ENCODE data around the gene NUCKS1.
A peak's percentile ranks its signal among the peaks of the same experiment; 100 is the strongest.

The NUCKS1 gene, protein sequence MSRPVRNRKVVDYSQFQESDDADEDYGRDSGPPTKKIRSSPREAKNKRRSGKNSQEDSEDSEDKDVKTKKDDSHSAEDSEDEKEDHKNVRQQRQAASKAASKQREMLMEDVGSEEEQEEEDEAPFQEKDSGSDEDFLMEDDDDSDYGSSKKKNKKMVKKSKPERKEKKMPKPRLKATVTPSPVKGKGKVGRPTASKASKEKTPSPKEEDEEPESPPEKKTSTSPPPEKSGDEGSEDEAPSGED

DNA sequence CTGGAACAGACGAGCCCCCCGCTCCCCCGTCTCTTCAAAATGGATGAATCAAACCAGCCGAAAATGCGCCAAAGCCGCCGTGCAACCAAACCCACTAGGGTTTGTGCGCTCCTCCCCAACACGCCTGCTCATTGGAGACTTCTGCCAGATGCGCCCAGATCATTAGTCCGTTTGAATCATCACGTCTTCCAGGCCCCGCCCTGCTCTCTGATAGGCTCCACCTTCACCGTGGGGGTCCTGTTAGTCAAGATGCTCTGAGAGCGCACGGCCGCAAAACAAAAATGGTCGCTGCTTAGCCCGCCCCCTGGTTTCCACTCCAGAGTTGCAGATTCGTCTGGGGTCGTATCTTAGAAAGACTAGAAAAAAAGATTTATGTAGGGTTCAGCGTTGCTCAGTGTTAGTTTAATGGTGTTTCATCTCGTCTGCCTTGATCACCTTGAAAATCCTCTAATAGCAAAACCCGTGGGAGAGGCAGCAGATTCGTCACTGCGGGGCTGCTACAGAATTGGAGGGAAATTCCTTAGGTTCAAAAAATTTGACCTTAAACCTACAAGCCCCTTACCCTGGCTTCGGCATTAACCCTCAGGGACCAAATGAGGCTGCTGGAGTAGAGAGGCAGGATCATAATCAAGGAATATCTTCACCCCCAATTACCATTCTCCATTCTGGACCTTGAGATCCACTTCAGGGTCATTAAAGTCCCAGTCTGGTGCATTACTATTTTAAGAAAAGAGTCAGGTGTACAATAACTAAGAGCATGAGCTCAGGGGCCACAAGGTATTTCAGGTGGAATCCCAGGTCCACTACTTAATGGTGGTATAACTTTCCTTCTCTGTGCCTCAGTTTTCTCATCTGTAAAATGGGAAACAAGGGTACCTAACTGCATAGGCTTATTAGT is at the start of gene NUCKS1:
Gene NUCKS1, minus strand, starts transcription at position 45 of the 898 bp plus-strand sequence. CDS start 209 bp downstream, outside the sequence.
- DNase-seq = peak; percentile 94

DNA sequence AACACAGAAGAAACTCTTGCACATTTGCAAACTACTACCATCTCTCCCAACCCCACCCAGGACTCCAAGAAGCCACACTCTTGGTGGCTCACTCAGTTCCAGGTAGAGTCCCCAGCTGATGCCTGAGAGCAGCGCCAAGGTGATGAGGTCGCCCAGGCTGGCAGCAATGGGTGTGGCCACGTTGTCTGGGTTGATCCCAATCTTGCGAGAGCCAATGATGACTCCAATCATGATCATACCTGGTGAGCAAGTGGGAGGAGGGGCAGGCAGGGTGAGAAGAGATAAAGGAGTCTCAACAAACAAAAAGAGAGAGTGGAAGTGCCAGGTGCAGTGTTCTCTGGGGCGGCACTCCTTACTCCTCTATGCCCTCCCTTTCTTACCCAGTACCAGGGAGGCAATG is 48.6 kb upstream of the NUCKS1 start:
- no peak for DNase-seq

DNA sequence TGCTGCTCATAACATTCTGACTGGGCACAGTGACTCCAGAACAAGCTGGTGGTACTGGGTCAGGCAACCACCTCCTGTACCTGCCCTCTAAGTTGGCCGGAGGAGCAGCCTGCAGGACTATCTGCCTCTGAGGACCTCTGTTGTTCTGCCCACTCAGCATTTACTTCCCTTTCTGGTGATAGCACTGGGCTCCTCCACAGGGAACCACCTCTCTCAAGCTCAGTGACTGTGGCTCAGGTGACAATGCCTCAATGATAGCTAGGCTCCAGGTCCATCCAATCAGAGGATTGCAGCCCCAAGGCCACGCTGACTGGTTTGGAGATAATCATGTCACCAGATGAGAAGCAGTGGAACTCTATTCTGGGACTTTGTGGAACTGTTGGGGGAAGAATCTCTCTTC is 47.2 kb upstream of the NUCKS1 start:
- DNase-seq = no peak

DNA sequence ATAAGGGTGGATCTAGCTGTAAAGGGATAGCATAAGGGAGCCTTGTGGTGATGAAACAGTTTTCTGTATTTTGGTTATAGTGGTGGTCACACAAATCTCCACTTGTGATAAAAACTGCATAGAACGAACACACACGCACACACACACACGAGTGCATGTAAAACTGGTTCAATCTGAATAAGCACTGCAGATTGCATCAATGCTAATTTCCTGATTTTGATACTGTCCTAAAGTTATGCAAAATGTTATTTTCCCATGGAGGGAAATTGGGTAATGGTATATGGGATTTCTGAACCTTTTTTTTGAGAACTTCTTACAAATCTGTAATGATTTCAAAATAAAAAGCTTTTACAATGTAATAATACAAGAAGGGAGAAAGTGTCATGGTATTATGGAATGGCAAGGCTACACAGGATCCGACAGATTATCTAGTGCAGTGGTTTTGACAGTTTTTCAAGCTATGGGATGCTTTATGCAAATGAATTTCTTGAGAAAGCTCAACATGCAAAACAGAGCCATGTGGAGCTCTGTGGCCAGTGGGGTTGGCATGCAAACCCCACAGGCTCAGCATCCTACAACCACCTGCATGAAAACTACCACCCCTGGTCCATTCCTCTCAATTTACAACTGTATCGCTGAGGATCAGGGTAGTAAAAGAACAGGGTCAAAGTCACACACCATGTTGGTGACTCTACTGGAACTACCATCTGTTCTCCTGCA is 44.2 kb upstream of the NUCKS1 start:
- DNase-seq = peak; percentile 86

DNA sequence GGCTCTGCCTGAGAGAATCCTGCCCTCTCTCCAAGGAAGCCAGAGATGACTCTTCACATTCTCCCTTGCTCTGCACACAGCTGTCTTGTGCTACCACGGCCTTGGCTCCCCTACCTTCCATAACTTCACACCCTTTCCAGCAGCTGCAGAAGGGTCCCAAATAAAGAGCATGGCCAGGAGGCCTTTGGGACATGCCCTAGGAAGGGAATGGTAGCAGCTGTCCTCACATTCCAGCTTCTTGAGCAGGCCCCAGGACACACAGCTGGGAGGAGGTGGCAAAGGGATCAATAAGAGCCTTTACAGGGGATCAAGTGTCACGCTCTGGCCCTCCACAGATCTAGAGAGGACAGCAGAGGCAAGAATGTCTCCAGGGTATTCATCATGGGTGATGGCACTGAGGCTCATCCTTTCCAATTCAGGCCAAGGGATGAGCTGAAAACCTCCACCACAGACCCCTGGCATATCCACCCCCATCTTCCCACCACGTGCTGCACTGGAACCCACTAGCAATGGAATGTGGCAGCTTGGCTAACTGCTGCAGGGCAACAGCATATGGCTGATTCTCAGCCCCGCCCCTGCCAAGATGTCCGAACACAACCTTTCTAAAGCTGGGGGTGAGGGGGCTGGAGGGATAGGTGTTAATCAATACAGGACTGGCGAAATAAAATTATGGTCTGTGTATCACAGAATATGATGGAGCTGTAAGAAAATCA is 43.1 kb upstream of the NUCKS1 start:
- DNase-seq = no peak

DNA sequence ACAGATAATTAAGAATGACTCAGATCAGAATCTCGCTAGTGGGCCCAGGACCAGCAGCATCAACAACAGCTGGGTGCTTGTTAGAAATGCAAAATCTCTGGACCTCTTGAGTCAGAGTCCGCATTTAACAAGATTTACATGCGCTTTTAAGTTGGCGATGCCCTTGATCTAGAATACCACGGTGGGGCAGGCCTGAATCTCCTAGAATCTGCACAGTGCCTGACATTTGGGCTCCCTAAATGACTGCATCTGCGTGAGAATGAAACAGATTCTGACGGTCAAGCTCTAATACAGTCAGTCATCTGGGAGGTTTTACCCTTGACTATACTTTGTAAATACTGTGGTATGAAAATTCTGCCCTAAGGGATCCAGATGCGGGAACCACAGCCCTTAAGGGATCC is 42.5 kb upstream of the NUCKS1 start:
- DNase-seq = no peak

DNA sequence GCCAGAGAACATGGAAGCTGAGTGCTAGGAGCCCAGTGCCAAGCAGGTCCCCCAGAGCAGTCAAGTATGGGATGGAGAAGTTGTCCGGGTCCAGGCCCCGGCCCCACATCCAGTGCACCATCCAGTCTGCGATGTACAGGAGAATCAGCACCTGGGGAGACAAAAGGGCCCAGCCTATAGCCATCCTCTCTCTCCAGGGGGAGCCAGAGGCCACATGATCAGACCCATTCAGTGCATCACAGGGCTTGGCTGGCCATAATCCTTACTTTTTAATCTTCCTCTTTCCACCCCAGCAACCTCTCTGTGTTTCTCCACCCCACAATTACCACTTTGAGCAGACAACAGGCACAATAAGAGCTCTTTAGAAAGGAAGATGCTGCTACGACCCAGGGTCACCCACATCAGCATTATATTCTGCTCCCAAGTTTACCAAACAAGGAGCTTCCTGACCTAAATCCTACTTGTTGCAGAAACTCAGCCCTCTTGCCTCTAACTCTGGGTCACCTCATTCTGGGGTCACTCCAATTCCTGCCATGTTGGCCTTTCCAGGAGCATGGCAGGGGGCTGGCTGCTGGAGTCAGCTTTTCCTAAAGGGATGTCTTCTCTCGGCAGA is 41.7 kb upstream of the NUCKS1 start:
- peak; percentile 34 for DNase-seq

DNA sequence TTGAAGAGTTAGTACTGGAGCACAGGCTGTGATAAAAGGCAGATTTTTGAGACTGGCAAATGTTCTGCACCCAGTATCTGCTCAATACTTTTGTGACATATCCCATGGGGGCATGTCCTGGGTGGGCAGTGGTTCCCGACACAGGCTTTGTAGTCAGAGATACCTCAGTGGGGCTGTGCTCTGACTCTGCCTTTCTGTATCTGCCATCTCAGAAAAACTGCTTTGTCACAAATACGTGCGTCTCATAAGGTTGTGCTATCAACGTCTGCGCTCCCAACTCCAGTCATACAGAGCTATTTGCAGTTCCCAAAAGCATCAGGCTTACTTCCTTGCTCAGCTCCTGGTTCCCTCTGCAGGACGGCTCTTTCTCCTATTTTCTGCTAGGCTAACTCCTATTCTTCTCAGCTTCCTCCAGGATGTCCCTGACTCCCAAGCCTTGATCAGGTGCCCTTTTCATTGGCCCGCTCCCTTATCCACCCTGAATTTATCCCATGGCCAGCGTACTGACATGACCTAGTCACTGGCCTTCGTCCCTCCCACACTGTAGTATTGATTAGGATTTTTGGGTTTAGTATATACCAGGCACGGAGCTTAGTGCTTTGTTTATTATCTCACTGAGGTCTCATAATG is 37.4 kb upstream of the NUCKS1 start:
- DNase-seq = no peak

DNA sequence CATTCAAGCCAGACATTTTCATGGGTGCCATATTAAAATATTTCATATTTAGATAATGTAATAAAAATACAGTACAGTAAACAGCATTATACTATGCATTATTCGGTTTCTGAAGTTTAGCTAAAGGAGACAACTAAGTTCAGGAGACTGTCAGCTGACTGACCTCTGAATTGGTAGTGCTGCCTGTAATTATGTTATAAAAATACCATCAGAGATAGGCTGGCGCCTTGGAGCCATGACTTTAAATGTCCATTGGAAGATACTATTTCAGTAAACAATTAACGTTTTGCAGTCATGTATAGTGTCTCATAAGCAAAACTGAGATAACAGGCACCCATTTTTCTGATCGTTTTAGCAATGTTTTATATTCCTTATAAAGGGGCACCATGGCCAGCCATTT is 36.6 kb upstream of the NUCKS1 start:
- no peak for DNase-seq

DNA sequence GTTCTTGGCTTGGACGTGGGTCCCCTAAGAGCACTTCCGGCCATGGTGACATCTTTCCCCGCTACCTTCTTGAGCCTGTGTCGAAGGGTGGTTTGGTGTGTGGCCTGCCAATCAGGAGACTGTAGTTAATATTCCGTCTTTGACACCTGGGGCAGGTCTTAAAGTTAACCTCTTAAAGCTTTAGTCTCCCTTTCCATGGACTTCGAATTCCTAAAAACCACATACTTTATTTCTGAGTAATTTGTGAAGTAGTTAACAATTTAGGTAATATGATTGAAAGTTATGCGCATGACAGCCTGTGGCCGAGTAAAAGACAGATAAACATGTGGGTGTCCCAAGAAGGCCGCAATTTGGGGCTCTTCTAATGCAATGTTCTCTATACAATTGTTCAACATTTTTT is 35.5 kb upstream of the NUCKS1 start:
- no peak for DNase-seq

DNA sequence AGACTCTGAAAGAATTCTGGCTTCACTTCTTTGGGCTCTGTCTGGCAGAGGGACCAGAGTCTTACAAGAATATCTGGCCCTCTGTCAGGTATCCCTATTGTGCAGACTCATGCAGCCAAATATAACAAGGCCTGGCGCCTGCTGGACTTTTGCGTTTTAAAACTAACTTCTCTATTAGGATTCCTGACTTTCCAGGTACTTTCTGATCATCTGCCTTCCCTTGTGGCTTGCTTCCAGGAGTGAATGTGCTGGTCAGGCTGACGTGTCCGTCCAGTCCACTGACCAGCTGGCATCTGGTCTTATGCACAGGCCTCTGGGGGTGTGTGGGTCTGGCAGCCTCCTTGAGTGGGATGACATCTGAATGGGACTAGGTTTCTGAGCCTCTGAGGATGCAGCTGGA is 33.9 kb upstream of the NUCKS1 start:
- DNase-seq = no peak

DNA sequence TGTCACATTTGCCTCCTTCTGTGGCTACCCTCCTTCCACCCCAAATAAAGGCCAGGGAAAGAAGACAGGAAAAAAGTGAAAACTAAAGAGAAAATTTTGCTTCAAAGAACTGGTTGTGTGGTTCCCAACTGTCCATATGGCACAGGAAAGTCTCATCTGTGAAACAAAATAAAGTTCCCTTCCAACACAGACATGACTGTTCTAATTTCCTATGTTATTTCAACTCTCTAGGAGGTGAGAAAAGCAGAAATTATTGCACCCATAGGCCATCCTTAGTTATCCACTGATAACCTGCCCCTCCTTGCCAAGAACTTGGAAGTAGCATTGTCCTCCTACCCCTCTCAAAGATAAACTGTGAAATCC is 33.4 kb upstream of the NUCKS1 start:
- DNase-seq = no peak

DNA sequence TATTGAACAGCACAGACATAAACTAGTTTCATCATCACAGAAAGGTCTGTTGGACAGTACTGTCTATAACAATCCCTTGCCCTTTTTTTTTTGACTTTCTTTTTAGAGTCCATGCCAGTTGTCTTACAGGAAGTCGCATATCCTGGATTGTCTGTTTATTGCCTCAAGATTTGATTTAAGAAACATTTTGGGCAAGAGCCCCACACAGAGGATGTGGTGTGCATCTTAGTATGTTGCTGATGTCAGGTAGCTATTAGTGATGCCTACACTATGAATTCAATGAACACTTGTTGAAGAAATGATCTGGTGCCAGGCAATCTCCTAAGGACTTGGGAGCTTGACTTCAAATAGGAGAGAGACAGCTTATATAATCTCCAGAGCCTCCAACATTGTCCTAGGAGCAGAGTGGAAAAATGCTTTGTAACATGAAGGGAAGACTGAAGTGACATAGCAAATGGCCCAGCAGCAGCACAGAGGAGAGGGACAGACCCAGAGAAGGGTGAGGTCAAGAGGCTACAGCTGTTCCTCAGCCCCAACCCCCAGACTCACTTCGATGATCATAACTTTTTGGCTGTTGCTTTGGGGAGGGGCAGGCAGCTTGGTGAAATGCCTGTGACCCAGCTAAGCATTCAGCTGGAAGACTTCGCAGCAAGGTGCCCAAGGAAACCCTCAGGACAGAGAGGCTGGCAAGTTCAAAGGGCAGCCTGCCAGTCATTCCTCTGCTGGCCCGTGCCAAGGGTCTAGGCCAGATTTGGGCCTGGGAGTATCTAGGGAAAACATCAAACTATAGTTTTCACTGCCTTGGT is 32.8 kb upstream of the NUCKS1 start:
- no peak for DNase-seq

DNA sequence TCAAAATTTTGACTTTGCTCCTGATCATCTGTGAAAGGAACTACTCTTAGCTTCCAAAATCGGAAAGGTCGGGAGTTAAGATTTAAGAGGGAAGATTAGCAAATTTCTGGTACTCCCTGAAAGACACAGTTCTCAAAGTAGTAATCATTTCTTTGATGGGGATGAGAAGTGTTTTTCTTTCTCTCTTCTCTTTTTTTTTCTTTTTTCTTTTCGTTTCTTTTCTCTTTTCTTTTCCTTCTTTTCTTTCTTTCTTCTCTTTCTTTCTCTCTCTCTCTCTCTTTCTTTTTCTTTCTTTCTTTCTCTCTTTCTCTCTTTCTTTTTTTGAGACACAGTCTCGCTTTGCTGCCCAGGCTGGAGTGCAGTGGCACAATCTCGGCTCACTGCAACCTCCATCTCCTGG is 30.4 kb upstream of the NUCKS1 start:
- no peak for DNase-seq

DNA sequence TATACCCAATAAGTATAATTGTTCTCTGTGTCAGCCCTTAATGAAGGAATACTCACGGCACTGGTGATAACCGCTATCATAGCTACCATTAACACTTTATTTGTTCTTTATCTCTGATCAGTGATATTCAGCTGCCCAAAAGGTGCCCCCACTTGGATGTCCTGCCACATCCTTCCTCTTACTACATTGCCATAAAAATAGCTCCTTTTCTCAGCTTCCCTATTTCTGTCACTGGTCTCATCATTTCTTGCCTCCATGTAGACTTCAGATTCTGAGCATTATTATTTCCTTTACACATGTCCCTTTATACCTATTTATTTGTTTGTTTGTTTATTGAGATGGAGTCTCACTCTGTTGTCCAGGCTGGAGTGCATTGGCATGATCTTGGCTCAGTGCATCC is 28.0 kb upstream of the NUCKS1 start:
- DNase-seq = no peak

DNA sequence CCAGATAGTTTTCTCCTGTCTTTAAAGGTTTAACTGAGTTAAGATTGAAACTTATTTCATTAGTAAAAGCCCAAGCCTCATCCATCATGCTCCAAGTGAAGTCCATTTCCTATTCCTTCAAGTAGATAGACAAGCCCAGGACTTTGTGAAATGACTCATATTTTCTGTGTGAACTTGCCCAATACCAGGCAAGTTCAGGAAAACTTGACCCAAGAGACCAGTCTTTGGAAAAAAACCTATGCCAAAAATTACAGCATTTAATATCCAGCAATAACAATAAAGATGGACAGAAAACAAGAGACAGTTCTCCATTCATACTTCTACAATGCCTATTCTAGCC is 25.7 kb upstream of the NUCKS1 start:
- DNase-seq = no peak

DNA sequence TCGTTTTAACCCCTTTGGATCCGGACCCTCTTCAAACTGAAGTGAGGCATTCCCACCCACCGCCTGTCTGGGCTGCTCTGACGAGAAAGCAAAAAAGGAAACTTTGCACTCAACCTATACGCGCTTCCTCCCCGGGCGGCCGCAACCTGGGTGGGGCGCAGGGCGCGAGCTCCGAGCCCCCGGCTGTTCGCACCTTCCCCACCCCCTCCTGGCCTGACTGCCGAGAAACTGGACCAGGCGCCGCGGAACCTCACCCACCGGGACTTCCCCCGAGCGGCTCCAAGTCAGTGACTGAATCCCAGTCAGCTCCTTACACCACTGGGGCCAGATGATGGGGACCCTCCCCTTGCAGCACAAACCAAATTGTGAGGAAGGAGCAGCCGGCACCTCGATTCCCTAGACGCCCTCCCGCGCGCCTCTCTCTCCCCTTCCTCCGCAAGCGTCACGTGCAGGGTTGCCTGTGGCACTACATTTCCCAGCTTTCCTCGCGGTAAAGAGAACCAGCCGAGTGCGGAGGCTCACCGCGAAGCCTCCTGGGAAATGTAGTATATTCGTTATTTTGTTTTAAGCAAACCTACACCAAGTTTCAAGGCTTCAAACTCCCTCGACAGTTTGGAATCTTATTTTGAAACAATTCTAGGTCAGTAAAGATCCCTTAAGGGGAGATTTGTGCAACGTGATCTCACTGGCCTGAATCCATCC is 25.2 kb upstream of the NUCKS1 start, which contains the start of gene RAB29:
Gene RAB29, minus strand, starts transcription at position 468 of the 702 bp plus-strand sequence. CDS start 526 bp downstream, outside the sequence.
- DNase-seq = peak; percentile 39

DNA sequence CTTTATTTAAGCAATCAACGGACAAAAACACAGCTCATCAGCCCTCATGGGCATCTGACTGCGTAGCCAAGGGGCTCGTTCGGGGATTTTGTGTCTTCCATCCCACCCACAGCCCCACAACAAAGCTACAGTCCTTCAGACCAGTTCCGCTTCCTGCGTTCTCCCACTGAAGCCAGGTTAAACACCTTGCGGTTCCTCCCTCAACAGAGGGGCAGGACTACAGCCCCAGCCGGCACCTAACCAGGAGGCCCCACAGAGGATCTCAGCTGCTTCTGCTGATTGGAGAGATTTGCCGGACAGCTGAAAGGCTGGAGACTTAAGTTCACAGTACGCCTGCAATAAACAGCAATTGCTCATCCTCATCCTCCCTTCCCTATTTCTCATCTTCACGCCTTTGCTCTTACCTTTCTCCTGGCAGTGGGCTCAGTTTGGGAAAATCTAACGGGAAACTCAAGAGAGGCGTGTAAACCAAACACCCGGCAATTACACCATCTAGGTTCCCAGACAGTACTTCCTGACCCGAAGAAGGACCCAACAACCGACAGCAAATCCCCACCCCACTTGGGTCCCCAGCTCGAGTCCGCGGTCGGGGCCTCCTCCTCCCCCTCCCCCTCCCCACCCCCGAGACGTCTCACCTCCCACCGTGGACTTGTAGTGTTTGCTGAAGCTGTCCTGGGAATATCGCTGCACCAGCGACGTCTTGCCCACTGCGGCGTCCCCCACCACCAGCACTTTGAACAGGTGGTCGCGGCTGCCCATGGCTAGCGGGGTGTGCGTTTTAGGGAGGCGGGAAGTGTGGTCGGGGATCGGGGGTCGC is 24.4 kb upstream of the NUCKS1 start:
- DNase-seq = no peak

DNA sequence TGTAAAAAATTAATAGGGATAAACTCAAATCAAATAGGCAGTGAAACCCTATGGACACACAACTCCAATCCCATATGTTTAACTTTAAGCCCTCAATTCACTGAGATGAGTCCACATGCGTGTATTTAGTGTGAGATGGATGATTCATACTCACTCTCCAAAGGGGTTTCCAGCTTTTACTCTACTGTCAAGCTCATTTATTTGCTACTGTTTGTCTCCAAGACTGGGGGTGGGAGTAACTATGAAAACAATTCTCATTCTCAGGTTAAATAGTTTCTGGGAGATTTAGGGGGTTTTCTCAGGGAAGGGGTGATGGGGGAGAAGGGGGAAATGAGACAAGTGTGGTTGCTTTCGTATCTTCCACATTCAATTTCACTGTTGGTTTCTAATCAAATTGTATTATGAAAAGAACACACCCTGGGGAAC is 22.6 kb upstream of the NUCKS1 start:
- DNase-seq = no peak

DNA sequence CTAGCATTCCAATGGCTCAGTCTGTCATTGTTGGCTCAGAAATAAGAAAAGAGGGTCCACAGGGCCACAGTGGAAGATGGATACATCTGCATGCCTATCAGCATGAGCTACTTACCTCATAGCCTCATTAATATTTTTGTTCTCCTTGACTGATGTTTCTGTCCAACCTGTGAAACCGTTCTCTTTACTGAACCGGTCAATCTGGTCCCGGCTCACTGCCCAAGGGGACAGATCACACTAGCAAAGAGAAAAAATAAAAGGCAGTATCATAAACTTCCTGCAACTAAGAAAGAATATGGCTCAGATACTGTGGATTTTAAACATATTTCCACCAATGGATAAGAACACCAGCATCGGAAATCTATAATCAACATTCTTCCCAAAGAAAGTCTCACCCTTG is 20.6 kb upstream of the NUCKS1 start:
- no peak for DNase-seq

Measured in NCI-H526 treated with DMSO at 0.1 percent for 48 hours (cell line).